Liver (tissue), 9 donors: ENCODE results near the gene THOC2. TPM values are rescaled to one million over a fixed set of nuclear protein-coding genes. Genes with fewer than 3 reads are reported as not detected.
"Not testable (repeated sequence)": the region's sequence is repeated elsewhere in the genome, so short reads cannot be mapped to it uniquely, and the experiment has no call there.

Source experiments
- DNase-seq: peaks from one replicate; pipeline ENCODE4 v3.0.0-alpha.2; 2017; ENCODE audit warnings: low spot score
- H3K27ac ChIP-seq, 2 donors: one replicate each; pipeline ENCODE4 v1.7.0; 2013; ENCODE audit warnings: inconsistent platforms in 2 of 2, low read length in 2 of 2, control low read depth in 1 of 2, low read depth in 1 of 2, mild to moderate bottlenecking in 1 of 2
- H3K27me3 ChIP-seq, 4 donors: one replicate each; pipeline versions ENCODE4 v1.6.1 to v1.7.0; 2013; ENCODE audit warnings: low read length in 3 of 4, inconsistent platforms in 1 of 4, mild to moderate bottlenecking in 1 of 4, moderate library complexity in 1 of 4; ENCODE audit not compliant: control insufficient read depth in 4 of 4, insufficient read depth in 4 of 4
- H3K36me3 ChIP-seq, 4 donors: one replicate each; pipeline versions ENCODE4 v1.6.1 to v1.7.0; 2013; ENCODE audit warnings: low read length in 3 of 4, mild to moderate bottlenecking in 3 of 4, low read depth in 1 of 4, moderate library complexity in 1 of 4; ENCODE audit not compliant: control insufficient read depth in 4 of 4, insufficient read depth in 3 of 4
- H3K4me1 ChIP-seq, 4 donors: one replicate each; pipeline versions ENCODE4 v1.6.1 to v1.7.0; 2013; ENCODE audit warnings: low read length in 3 of 4, mild to moderate bottlenecking in 3 of 4, moderate library complexity in 1 of 4; ENCODE audit not compliant: control insufficient read depth in 4 of 4, insufficient read depth in 4 of 4
- H3K4me3 ChIP-seq, 3 donors: one replicate each; pipeline versions ENCODE4 v1.6.1 to v1.7.0; 2013; ENCODE audit warnings: low read length in 3 of 3, control low read depth in 1 of 3, low read depth in 1 of 3, mild to moderate bottlenecking in 1 of 3
- H3K9ac ChIP-seq, 2 donors: one replicate each; pipeline ENCODE4 v1.7.0; 2013; ENCODE audit warnings: low read length in 2 of 2, mild to moderate bottlenecking in 2 of 2, moderate library complexity in 2 of 2, control low read depth in 1 of 2, low read depth in 1 of 2
- H3K9me3 ChIP-seq, 4 donors: one replicate each; pipeline versions ENCODE4 v1.6.1 to v1.7.0; 2013; ENCODE audit warnings: low read length in 3 of 4; ENCODE audit not compliant: control insufficient read depth in 4 of 4
- CTCF ChIP-seq: fragments of 150-350 bp; IDR thresholded peaks from 2 replicates; pipeline ENCODE4 v1.5.1; 2017; ENCODE audit warnings: improper control_type of control experiment, low read depth, low read length; ENCODE audit not compliant: missing input control
- EGR1 ChIP-seq, 2 donors: IDR thresholded peaks; 2 replicates each; pipeline ENCODE4 v1.6.1; 2016 to 2018; ENCODE audit warnings: antibody characterized with exemption in 2 of 2, low read depth in 2 of 2
- FOXA2 ChIP-seq: IDR thresholded peaks from 2 replicates; pipeline ENCODE4 v1.6.1; 2016; ENCODE audit warnings: antibody characterized with exemption
- GABPA ChIP-seq, 2 donors: IDR thresholded peaks in 1 of 2; conservative IDR thresholded peaks in 1 of 2; 2 replicates each; pipeline ENCODE4 v1.6.1; 2016; ENCODE audit warnings: antibody characterized with exemption in 2 of 2, mild to moderate bottlenecking in 1 of 2, moderate library complexity in 1 of 2
- HNF4A ChIP-seq, 2 donors: conservative IDR thresholded peaks; 2 replicates each; pipeline ENCODE4 v1.6.1; 2016; ENCODE audit warnings: antibody characterized with exemption in 2 of 2, mild to moderate bottlenecking in 2 of 2
- HNF4G ChIP-seq: IDR thresholded peaks from 2 replicates; pipeline ENCODE4 v1.6.1; 2016; ENCODE audit warnings: antibody characterized with exemption
- JUND ChIP-seq, 2 donors: IDR thresholded peaks; 2 replicates each; pipeline ENCODE4 v1.6.1; 2016; ENCODE audit warnings: antibody characterized with exemption in 2 of 2
- MAX ChIP-seq: IDR thresholded peaks from 2 replicates; pipeline ENCODE4 v1.6.1; 2016; ENCODE audit warnings: antibody characterized with exemption
- NR2F2 ChIP-seq: IDR thresholded peaks from 2 replicates; pipeline ENCODE4 v1.6.1; 2016; ENCODE audit warnings: antibody characterized with exemption
- RAD21 ChIP-seq, 2 donors: IDR thresholded peaks; 2 replicates each; pipeline ENCODE4 v1.6.1; 2016; ENCODE audit warnings: antibody characterized with exemption in 2 of 2, mild to moderate bottlenecking in 2 of 2
- REST ChIP-seq: IDR thresholded peaks from 2 replicates; pipeline ENCODE4 v1.6.1; 2016; ENCODE audit warnings: antibody characterized with exemption, mild to moderate bottlenecking
- RXRA ChIP-seq, 2 donors: IDR thresholded peaks; 2 replicates each; pipeline ENCODE4 v1.6.1; 2017 to 2018; ENCODE audit warnings: antibody characterized with exemption in 2 of 2, mild to moderate bottlenecking in 1 of 2
- SP1 ChIP-seq: IDR thresholded peaks from 2 replicates; pipeline ENCODE4 v1.6.1; 2018; ENCODE audit warnings: antibody characterized with exemption, mild to moderate bottlenecking
- TAF1 ChIP-seq: conservative IDR thresholded peaks from 2 replicates; pipeline ENCODE4 v1.6.1; 2016; ENCODE audit warnings: antibody characterized with exemption, mild to moderate bottlenecking
- YY1 ChIP-seq: IDR thresholded peaks from 2 replicates; pipeline ENCODE4 v1.6.1; 2016; ENCODE audit warnings: antibody characterized with exemption, mild to moderate bottlenecking
- WGBS: extraction: QIAGEN DNeasy Blood & Tissue Kit; methylation state at CpG from one replicate; pipeline ENCODE4 v1.1.7; 2013; 5-methylcytosine and 5-hydroxymethylcytosine counted together
- polyA plus RNA-seq, 2 donors: library from polyadenylated mRNA; stranded (reverse) in 1 of 2; unstranded in 1 of 2; fragments of 200-250 nt in 1 of 2; fragments of >200 nt in 1 of 2; fragmentation: Nextera tagmentation in 1 of 2; extraction: Ambion mirVana in 1 of 2; gene quantifications; one replicate each; pipeline versions ENCODE4 v1.2.1 to v1.2.3, GENCODE V29; 2013 to 2015
- total RNA-seq, 2 donors: library from RNA; depleted of rRNA; stranded (reverse); fragments of >200 nt; gene quantifications; one replicate each; pipeline ENCODE4 v1.2.3, GENCODE V29; 2014
- TF ChIP-seq, protein P1 (sequence below): IDR thresholded peaks from 2 replicates; pipeline ENCODE4 v1.6.1; 2016; ENCODE audit warnings: antibody characterized with exemption
- donor health status: healthy.
- donor health status: healthy.
- donor health status: healthy.
- donor health status: healthy.
- donor health status: healthy.

THOC2 gene, protein sequence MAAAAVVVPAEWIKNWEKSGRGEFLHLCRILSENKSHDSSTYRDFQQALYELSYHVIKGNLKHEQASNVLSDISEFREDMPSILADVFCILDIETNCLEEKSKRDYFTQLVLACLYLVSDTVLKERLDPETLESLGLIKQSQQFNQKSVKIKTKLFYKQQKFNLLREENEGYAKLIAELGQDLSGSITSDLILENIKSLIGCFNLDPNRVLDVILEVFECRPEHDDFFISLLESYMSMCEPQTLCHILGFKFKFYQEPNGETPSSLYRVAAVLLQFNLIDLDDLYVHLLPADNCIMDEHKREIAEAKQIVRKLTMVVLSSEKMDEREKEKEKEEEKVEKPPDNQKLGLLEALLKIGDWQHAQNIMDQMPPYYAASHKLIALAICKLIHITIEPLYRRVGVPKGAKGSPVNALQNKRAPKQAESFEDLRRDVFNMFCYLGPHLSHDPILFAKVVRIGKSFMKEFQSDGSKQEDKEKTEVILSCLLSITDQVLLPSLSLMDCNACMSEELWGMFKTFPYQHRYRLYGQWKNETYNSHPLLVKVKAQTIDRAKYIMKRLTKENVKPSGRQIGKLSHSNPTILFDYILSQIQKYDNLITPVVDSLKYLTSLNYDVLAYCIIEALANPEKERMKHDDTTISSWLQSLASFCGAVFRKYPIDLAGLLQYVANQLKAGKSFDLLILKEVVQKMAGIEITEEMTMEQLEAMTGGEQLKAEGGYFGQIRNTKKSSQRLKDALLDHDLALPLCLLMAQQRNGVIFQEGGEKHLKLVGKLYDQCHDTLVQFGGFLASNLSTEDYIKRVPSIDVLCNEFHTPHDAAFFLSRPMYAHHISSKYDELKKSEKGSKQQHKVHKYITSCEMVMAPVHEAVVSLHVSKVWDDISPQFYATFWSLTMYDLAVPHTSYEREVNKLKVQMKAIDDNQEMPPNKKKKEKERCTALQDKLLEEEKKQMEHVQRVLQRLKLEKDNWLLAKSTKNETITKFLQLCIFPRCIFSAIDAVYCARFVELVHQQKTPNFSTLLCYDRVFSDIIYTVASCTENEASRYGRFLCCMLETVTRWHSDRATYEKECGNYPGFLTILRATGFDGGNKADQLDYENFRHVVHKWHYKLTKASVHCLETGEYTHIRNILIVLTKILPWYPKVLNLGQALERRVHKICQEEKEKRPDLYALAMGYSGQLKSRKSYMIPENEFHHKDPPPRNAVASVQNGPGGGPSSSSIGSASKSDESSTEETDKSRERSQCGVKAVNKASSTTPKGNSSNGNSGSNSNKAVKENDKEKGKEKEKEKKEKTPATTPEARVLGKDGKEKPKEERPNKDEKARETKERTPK (N-terminal part only)
- total RNA-seq (10 to 100 TPM; 40.9 to 55.9 TPM), polyA plus RNA-seq (10 to 100 TPM; 10.6 to 40.5 TPM)

DNA sequence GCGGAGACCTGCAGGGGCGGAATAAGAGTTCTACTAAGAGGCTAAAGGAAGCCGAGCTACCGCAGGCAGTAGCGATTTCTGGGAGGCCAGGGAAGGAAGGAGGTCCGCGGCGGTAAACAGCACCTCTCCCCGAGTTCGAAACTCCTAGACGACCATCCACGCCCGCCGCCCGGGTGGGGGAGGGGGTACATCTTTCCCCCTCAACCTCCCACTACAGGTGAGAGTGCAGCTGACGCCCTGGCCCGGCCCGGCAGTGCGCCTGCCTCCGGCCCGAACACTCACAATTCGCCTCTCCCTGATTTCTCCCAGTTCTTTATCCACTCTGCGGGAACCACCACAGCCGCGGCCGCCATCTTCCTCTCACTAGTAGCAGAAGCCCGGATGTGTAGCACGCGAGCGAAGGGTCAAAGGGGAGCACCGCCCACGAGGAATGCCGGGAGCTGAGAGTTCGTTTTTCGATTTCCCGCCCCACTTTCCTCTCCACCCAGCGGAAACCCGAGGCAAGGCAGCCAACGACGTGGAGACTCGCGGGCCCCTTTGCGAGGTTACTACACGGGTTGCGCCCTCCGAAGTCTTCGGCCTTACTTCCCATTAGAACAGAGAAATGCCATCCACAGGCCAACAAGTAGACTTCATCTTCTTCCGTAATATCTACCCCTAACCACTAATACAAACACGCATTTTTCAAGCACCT lies at the start of gene THOC2:
Gene THOC2 (minus strand): TSS at position 383 of the 694 bp plus-strand sequence. CDS start 30 bp downstream, at position 353.
- Histone ChIP-seq H3K9me3 (no peaks in the 10 kb centered on the region), H3K27ac (peak within 1 kb of the TSS; percentile 66 to 81), H3K27me3 (no peaks in the 10 kb centered on the region), H3K4me3 (peak within 1 kb of the TSS; percentile 77 to 83 (median 78)), H3K4me1 (peaks cover 0 to 5% (median 4%) of the 10 kb centered on the region in 4 donors), H3K9ac (peak within 1 kb of the TSS; percentile 35 to 66), H3K36me3 (no peaks in the 10 kb centered on the region)
- WGBS: 1% methylated on average over 49 of the region's 49 CpGs
- DNase-seq: peak; percentile 80
- TF ChIP-seq NR2F2 (peak; percentile 87), GABPA (IDR thresholded peaks at IDR 0.05 in 1 of 2, conservative IDR thresholded peaks at IDR 0.05 in 1 of 2) (peak in 1 of 2 donors; percentile 65), YY1 (peak; percentile 97), REST (no peak), HNF4A (conservative IDR thresholded peaks at IDR 0.05) (peak in 1 of 2 donors; percentile 26), RAD21 (IDR thresholded peaks at IDR 0.05) (peak; percentile 41 to 65), FOXA2 (no peak), MAX (peak; percentile 62), EGR1 (IDR thresholded peaks at IDR 0.05; ENCODE audit: low read depth in 2 of 2) (no peak), SP1 (no peak), JUND (IDR thresholded peaks at IDR 0.05) (no peak), TAF1 (no peak), HNF4G (no peak), RXRA (IDR thresholded peaks at IDR 0.05) (peak; percentile 24 to 30), CTCF (peak; percentile 43)
- TF ChIP-seq, protein P1, sequence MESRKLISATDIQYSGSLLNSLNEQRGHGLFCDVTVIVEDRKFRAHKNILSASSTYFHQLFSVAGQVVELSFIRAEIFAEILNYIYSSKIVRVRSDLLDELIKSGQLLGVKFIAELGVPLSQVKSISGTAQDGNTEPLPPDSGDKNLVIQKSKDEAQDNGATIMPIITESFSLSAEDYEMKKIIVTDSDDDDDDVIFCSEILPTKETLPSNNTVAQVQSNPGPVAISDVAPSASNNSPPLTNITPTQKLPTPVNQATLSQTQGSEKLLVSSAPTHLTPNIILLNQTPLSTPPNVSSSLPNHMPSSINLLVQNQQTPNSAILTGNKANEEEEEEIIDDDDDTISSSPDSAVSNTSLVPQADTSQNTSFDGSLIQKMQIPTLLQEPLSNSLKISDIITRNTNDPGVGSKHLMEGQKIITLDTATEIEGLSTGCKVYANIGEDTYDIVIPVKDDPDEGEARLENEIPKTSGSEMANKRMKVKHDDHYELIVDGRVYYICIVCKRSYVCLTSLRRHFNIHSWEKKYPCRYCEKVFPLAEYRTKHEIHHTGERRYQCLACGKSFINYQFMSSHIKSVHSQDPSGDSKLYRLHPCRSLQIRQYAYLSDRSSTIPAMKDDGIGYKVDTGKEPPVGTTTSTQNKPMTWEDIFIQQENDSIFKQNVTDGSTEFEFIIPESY: peak; percentile 47

- H3K9me3 ChIP-seq, H3K4me3 ChIP-seq, H3K9ac ChIP-seq, H3K27ac ChIP-seq, H3K4me1 ChIP-seq, H3K27me3 ChIP-seq, H3K36me3 ChIP-seq, DNase-seq: not testable (repeated sequence)
- 92% methylated on average over 10 of the region's 10 CpGs for WGBS
Measured at GRCh38 chrX:123781786-123782185, 48.9 kb upstream of the THOC2 start.
